Measurements from ENCODE around the gene ARHGEF28.
A peak's percentile ranks its signal among the peaks of the same experiment; 100 is the strongest.

The ARHGEF28 gene

DNA sequence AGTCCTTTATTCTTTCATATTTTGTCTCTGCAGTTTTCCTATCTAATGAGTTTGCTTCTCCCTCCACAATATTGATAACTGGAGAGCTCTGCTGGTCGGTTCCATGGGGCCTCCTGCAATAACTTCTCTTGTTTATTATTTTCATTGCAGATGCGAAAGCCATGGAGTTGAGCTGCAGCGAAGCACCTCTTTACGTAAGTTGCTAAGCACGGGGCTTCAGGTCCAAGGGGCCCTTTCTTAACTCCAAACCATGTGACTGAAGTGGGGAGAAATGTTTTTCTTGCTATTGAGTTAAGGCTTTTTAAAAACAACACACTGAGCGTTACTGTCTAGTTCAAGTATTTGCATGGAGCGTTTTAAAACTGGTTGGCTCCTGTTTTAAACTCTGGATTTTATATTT lies 58.7 kb downstream of the ARHGEF28 start:
- DNase-seq (ENCODE audit: low read depth, low spot score), result no peak
- ChIA-PET CTCF (no interaction called here), POLR2A (no interaction called here)
- TF ChIP-seq, protein P1, sequence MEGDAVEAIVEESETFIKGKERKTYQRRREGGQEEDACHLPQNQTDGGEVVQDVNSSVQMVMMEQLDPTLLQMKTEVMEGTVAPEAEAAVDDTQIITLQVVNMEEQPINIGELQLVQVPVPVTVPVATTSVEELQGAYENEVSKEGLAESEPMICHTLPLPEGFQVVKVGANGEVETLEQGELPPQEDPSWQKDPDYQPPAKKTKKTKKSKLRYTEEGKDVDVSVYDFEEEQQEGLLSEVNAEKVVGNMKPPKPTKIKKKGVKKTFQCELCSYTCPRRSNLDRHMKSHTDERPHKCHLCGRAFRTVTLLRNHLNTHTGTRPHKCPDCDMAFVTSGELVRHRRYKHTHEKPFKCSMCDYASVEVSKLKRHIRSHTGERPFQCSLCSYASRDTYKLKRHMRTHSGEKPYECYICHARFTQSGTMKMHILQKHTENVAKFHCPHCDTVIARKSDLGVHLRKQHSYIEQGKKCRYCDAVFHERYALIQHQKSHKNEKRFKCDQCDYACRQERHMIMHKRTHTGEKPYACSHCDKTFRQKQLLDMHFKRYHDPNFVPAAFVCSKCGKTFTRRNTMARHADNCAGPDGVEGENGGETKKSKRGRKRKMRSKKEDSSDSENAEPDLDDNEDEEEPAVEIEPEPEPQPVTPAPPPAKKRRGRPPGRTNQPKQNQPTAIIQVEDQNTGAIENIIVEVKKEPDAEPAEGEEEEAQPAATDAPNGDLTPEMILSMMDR (IDR thresholded peaks at IDR 0.05; ENCODE audit: insufficient read depth, low read length, missing control alignments), result no peak
- H3K4me3 ChIP-seq (ENCODE audit: low read depth, low read length), result no peak overlapping the region

DNA sequence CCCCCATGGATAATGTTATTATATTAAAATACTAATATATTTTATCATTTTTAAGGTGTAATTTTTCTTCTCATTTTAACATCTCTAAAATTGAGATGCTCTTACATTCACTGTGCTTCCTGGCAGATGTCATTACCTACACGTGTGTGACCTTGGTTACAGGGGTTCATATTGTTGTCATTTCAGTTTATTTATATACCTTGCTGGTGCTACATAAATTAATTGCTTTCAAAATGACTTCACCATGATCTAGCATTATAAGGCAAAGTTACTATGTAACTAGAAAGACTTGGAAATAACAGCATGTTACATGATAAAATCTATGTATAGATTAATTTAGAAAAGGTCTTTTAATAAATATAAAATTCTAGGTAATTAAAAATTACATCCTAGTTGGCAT lies 60.9 kb downstream of the ARHGEF28 start:
- POLR2A ChIA-PET, result no interaction called here
- DNase-seq (ENCODE audit: low read depth, low spot score), result no peak

DNA sequence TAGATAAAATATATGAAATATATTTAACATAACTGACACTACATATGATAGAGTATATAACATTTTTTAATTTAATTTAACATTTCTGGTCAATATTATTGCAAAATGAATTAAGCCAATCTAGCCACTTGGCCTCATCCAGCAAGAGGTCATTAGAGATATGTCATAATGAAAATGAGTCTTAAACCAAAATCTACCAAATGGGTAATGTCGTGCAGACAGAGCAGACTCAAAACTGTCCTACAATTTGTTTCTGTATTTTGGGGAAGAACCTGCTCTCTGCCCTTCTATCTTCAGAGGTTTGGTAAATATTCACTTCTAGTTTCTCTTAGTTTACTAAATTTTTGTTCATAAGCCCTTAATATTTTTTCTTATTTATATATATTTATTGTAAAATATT lies 61.4 kb downstream of the ARHGEF28 start:
- POLR2A ChIA-PET, result no interaction called here
- CTCF ChIA-PET, result no interaction called here
- no peak for DNase-seq (ENCODE audit: low read depth, low spot score)
- TF ChIP-seq, protein P1 (IDR thresholded peaks at IDR 0.05; ENCODE audit: insufficient read depth, low read length, missing control alignments), result no peak
- no peak overlapping the region for H3K4me3 ChIP-seq (ENCODE audit: low read depth, low read length)

More for the DNA sequence above, 60.9 kb downstream of the ARHGEF28 start:
- TF ChIP-seq, protein P1 (IDR thresholded peaks at IDR 0.05; ENCODE audit: insufficient read depth, low read length, missing control alignments), result no peak
- H3K4me3 ChIP-seq (ENCODE audit: low read depth, low read length), result no peak overlapping the region
- CTCF ChIA-PET, result no interaction called here

DNA sequence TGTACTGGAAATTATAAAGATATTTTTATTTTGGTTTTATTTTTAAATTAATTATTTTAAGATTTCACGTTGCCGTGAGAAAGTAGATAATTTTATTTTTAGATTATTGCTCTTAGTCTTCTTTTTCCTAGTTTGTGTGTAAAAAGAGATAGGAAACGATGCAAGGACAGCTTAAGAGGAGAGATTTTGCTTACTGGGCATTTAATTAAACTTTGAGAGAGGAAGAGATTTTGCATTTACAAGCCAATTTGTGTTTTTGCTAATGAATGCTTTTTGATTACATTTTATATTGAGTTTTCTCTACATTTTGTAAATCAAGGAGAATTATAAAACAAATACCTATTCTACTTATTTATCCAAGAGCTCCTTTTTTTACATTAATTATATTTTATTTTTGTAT lies 64.0 kb downstream of the ARHGEF28 start:
- CTCF ChIA-PET, result interaction anchor here (0.9 to 1.6 kb wide), 5 partner anchors 17 to 155 kb away, joined by 3 to 4 read pairs (median 3); no protein-coding TSS in a partner anchor
- H3K4me3 ChIP-seq (ENCODE audit: low read depth, low read length), result no peak overlapping the region
- DNase-seq (ENCODE audit: low read depth, low spot score), result no peak
- TF ChIP-seq, protein P1 (IDR thresholded peaks at IDR 0.05; ENCODE audit: insufficient read depth, low read length, missing control alignments), result no peak
- POLR2A ChIA-PET, result no interaction called here

DNA sequence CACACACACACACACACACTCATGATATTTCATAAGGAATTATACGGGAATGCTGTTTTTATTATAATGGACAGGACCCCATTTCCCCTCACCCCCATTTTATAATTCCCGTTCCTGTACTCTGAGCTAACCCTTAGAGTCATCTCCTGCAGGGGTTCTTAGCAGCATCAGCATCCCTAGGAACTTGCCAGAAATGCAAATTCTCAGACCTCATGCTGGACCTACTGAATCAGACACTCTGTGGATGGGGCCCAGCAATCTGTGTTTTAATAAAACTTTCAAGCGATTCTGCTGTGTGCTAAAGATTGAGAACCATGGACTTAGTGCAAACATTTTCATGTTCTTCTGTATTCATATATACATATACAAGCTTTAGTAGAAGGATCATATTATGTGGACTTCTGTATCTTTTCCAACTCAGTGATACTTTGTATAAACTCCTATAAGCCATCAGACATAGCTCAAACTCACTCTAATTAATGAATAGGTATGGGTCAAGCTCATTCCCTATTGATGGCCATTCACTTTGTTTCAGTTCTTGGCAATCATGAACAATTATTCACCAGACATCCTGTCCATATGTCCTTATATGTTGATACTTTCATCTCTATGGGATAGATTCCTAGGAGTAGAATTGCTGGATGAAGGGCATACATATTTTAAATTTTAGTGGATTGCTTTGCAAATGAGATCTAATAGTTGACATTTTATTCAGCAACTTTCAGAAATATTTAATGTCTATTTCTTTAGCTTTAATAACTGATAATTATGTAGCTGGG lies 65.5 kb downstream of the ARHGEF28 start:
- DNase-seq (ENCODE audit: low read depth, low spot score), result no peak
- CTCF ChIA-PET, result interaction anchor here (0.8 to 8.1 kb wide), 11 partner anchors 12 to 103 kb away, joined by 3 to 91 read pairs (median 4); no protein-coding TSS in a partner anchor
- TF ChIP-seq, protein P1 (IDR thresholded peaks at IDR 0.05; ENCODE audit: insufficient read depth, low read length, missing control alignments), result no peak
- POLR2A ChIA-PET, result no interaction called here
- no peak overlapping the region for H3K4me3 ChIP-seq (ENCODE audit: low read depth, low read length)

DNA sequence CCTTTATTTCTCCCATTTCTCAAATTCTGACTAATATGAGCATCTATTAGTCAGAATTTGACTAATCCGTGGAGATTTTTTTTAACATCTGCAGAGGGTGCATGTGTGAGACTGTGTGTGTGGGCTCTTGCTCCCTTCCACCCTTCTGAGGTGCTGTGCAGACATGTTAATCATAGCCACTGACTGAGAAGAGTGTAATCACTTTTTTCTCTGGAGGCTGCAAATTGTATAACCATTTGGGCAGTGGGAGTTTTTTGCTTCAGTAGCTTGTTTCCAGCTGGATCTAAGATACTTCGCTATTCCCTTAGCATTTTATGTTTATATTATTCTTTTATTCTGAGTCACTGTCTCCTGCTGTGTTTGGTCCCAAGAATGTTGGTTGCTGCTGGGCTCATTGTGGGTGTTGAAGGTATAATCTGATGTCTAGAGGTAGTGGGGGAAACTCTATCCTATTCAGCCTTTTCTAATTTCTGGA lies 66.2 kb downstream of the ARHGEF28 start:
- H3K4me3 ChIP-seq (ENCODE audit: low read depth, low read length), result no peak overlapping the region
- ChIA-PET CTCF (interaction anchor here (0.7 to 8.1 kb wide), 22 partner anchors 13 to 144 kb away, joined by 3 to 91 read pairs (median 4); no protein-coding TSS in a partner anchor), POLR2A (interaction anchor here (1.0 to 1.4 kb wide), 2 partner anchors 19 to 101 kb away, joined by 3 to 4 read pairs; no protein-coding TSS in a partner anchor)
- peak; percentile 65 for DNase-seq (ENCODE audit: low read depth, low spot score)
- TF ChIP-seq, protein P1 (IDR thresholded peaks at IDR 0.05; ENCODE audit: insufficient read depth, low read length, missing control alignments), result no peak

Data from AG04449 (cell line).